Uterus (tissue), 4 donors: ENCODE results near the gene F10. TPM values are rescaled to one million over a fixed set of nuclear protein-coding genes. Genes with fewer than 3 reads are reported as not detected.

ENCODE experiments used
- DNase-seq, 2 donors: peaks; one replicate each; pipeline ENCODE4 v3.0.0-alpha.2; 2019 to 2020
- H3K27ac ChIP-seq, 2 donors: fragments of 200-600 bp; sonication (generic); 1 replicate in 1 of 2; 2 replicates in 1 of 2; pipeline ENCODE4 v1.5.1; 2016 to 2018
- H3K27me3 ChIP-seq, 2 donors: fragments of 200-600 bp; sonication (generic); one replicate each; pipeline ENCODE4 v1.5.1; 2018 to 2019; ENCODE audit warnings: control low read depth in 1 of 2
- H3K36me3 ChIP-seq, 2 donors: fragments of 200-600 bp; sonication (generic); one replicate each; pipeline ENCODE4 v1.5.1; 2019; ENCODE audit warnings: control low read depth in 1 of 2
- H3K4me1 ChIP-seq, 2 donors: fragments of 200-600 bp; sonication (generic); one replicate each; pipeline ENCODE4 v1.5.1; 2018 to 2019; ENCODE audit warnings: control low read depth in 1 of 2
- H3K4me3 ChIP-seq, 2 donors: fragments of 200-600 bp; sonication (generic); 1 replicate in 1 of 2; 2 replicates in 1 of 2; pipeline ENCODE4 v1.5.1; 2018 to 2019; ENCODE audit warnings: mild to moderate bottlenecking in 1 of 2
- H3K9me3 ChIP-seq, 2 donors: fragments of 200-600 bp; sonication (generic); one replicate each; pipeline ENCODE4 v1.5.1; 2019; ENCODE audit warnings: control low read depth in 1 of 2
- CTCF ChIP-seq, 4 experiments: fragments of 200-600 bp in 2 of 4; fragments of 450-650 bp in 2 of 4; sonication (generic) in 2 of 4; IDR thresholded peaks; one replicate each; pipeline ENCODE4 v1.5.1; 2016 to 2019; ENCODE audit warnings: antibody characterized with exemption in 4 of 4, mild to moderate bottlenecking in 2 of 4, moderate library complexity in 1 of 4
- POLR2A ChIP-seq, 2 donors: fragments of 450-650 bp; IDR thresholded peaks; one replicate each; pipeline ENCODE4 v1.6.1; 2016; ENCODE audit warnings: antibody characterized with exemption in 2 of 2, mild to moderate bottlenecking in 1 of 2, moderate library complexity in 1 of 2
- intact Hi-C: fragments of 100-400 bp; cut with DNase I; formaldehyde crosslinking; loops from one replicate; pipeline ENCODE4 v1.15.1; 2023; ENCODE audit warnings: low total_unique reads
- total RNA-seq, 4 donors: library from RNA; depleted of rRNA in 3 of 4; stranded (reverse); fragments of >200 nt in 3 of 4; gene quantifications; one replicate each; pipeline versions ENCODE4 v1.1.0 to v1.2.4, GENCODE V29; 2014 to 2023
- donor health status: DM: yes; HTN: yes; CAD: no.

Gene F10
- total RNA-seq, 4 donors from 2014 or later = 6.8 to 56.8 (median 12.1) TPM

- TF ChIP-seq POLR2A (IDR thresholded peaks at IDR 0.05) (no peak), CTCF (IDR thresholded peaks at IDR 0.05) (no peak)
- Histone ChIP-seq H3K9me3 (no peaks in the 10 kb centered on the region), H3K4me3 (no peak overlapping the region), H3K4me1 (no peaks in the 10 kb centered on the region), H3K36me3 (no peaks in the 10 kb centered on the region), H3K27ac (no peak overlapping the region), H3K27me3 (no peaks in the 10 kb centered on the region)
- intact Hi-C loops = no loop called here
- no peak for DNase-seq
Measured at GRCh38 chr13:113178070-113178895, 55.7 kb downstream of the F10 start.

- H3K36me3 ChIP-seq = no peaks in the 10 kb centered on the region
- H3K27ac ChIP-seq = no peak overlapping the region
Measured at GRCh38 chr13:113178896-113179167, 56.2 kb downstream of the F10 start.

GRCh38 chr13:113179374-113180230 is 57.0 kb downstream of the F10 start:
- no peak for DNase-seq
- Histone ChIP-seq H3K27ac (no peak overlapping the region), H3K27me3 (no peaks in the 10 kb centered on the region), H3K36me3 (no peaks in the 10 kb centered on the region), H3K4me1 (no peaks in the 10 kb centered on the region), H3K4me3 (no peak overlapping the region), H3K9me3 (no peaks in the 10 kb centered on the region)
- intact Hi-C loops = no loop called here
- TF ChIP-seq CTCF (IDR thresholded peaks at IDR 0.05) = no peak
- TF ChIP-seq POLR2A (IDR thresholded peaks at IDR 0.05) = no peak

More at GRCh38 chr13:113178896-113179167, 56.2 kb downstream of the F10 start:
- Histone ChIP-seq H3K4me1 (no peaks in the 10 kb centered on the region), H3K4me3 (no peak overlapping the region), H3K9me3 (no peaks in the 10 kb centered on the region), H3K27me3 (no peaks in the 10 kb centered on the region)
- TF ChIP-seq POLR2A (IDR thresholded peaks at IDR 0.05) (no peak), CTCF (IDR thresholded peaks at IDR 0.05) (no peak)
- intact Hi-C loops = no loop called here
- no peak for DNase-seq

GRCh38 chr13:113182046-113182445 is 59.4 kb downstream of the F10 start:
- TF ChIP-seq CTCF (IDR thresholded peaks at IDR 0.05) (no peak), POLR2A (IDR thresholded peaks at IDR 0.05) (no peak)
- Histone ChIP-seq H3K4me3 (no peak overlapping the region), H3K9me3 (no peaks in the 10 kb centered on the region), H3K4me1 (no peaks in the 10 kb centered on the region), H3K27me3 (no peaks in the 10 kb centered on the region), H3K27ac (no peak overlapping the region), H3K36me3 (no peaks in the 10 kb centered on the region)
- intact Hi-C loops = no loop called here
- DNase-seq = no peak
